UCSD-AML1 (cell line): ENCODE measurements around the gene BICC1.

ENCODE experiments used
- DNase-seq: peaks from one replicate; lab custom pipeline; 2025; ENCODE audit not compliant: unreplicated experiment; lab: John Stamatoyannopoulos, UW

The BICC1 gene

GRCh38 chr10:58512491-58513187 lies at the start of gene BICC1:
TSS of gene BICC1 (plus strand) at chr10:58512872. CDS start at chr10:58513144, 272 bp downstream.
- DNase-seq = no peak

- DNase-seq = no peak
Observed at GRCh38 chr10:58464956-58465355, 47.7 kb upstream of the BICC1 start.

GRCh38 chr10:58465629-58466028 lies 47.0 kb upstream of the BICC1 start:
- DNase-seq = no peak

- DNase-seq = no peak
Observed at GRCh38 chr10:58467931-58468635, 44.6 kb upstream of the BICC1 start.

- DNase-seq = no peak
Observed at GRCh38 chr10:58473976-58474375, 38.7 kb upstream of the BICC1 start.

- DNase-seq = no peak
Observed at GRCh38 chr10:58475322-58476277, 37.1 kb upstream of the BICC1 start.

- peak; percentile 7 for DNase-seq
Observed at GRCh38 chr10:58477122-58477521, 35.5 kb upstream of the BICC1 start.

- DNase-seq = no peak
Observed at GRCh38 chr10:58477902-58478301, 34.8 kb upstream of the BICC1 start.

- no peak for DNase-seq
Observed at GRCh38 chr10:58479045-58479444, 33.6 kb upstream of the BICC1 start.

- DNase-seq = no peak
Observed at GRCh38 chr10:58480321-58480720, 32.4 kb upstream of the BICC1 start.

GRCh38 chr10:58481569-58482109 lies 31.0 kb upstream of the BICC1 start:
- DNase-seq = no peak

- DNase-seq = no peak
Observed at GRCh38 chr10:58486821-58487220, 25.9 kb upstream of the BICC1 start.

- DNase-seq = no peak
Observed at GRCh38 chr10:58488921-58489320, 23.8 kb upstream of the BICC1 start.

GRCh38 chr10:58502956-58503355 lies 9.7 kb upstream of the BICC1 start:
- DNase-seq = no peak

- no peak for DNase-seq
Observed at GRCh38 chr10:58508316-58508715, 4.4 kb upstream of the BICC1 start.

GRCh38 chr10:58511765-58512490 lies 744 bp upstream of the BICC1 start:
- no peak for DNase-seq

GRCh38 chr10:58513188-58514110 lies 777 bp downstream of the BICC1 start:
- peak; percentile 14 for DNase-seq

GRCh38 chr10:58514111-58514770 lies 1.6 kb downstream of the BICC1 start:
- no peak for DNase-seq
